ENCODE measurements around the gene SLC25A39. TPM values are rescaled to one million over a fixed set of nuclear protein-coding genes. Genes with fewer than 3 reads are reported as not detected.
"Not testable (repeated sequence)": the region's sequence is repeated elsewhere in the genome, so short reads cannot be mapped to it uniquely, and the experiment has no call there.

The SLC25A39 gene
- total and polyA plus RNA-seq, 4 donors: 50.2 to 107 (median 58.1) TPM

- Histone ChIP-seq H3K4me3 (ENCODE audit: low read length in 2 of 2) (peak within 1 kb of the TSS; percentile 48 to 61), H3K4me1 (ENCODE audit: control insufficient read depth in 1 of 2, insufficient read depth in 2 of 2, low read length in 2 of 2) (peaks cover 0 to 3% of the 10 kb centered on the region in 2 donors), H3K9me3 (ENCODE audit: control insufficient read depth, low read length) (no peaks in the 10 kb centered on the region), H3K36me3 (ENCODE audit: control insufficient read depth in 1 of 2, insufficient read depth in 2 of 2, low read length in 1 of 2) (no peaks in the 10 kb centered on the region), H3K27ac (ENCODE audit: low read depth in 1 of 2, low read length in 2 of 2) (peak within 1 kb of the TSS in 1 of 2 donors; percentile 60), H3K27me3 (ENCODE audit: control insufficient read depth in 1 of 2, insufficient read depth in 2 of 2, low read length in 1 of 2) (no peaks in the 10 kb centered on the region)
- DNase-seq: peak; percentile 93 to 96
- ATAC-seq (ENCODE audit: low FRiP score): peak; percentile 98
- WGBS, 2 donors: 1% methylated on average over 26 of the region's 26 CpGs
- intact Hi-C loops (cut with DNase I): loop anchor here in 1 of 2 donors (10.0 kb wide), 1 partner anchor 950 kb away; the partner anchor contains the start of gene ARL4D
Measured at GRCh38 chr17:44344939-44345453, 20.4 kb upstream of the SLC25A39 start, which contains the start of gene GRN. GRN (plus strand) TSS chr17:44345302; CDS start chr17:44349165, 3,863 bp downstream.

- 70% methylated on average over 11 of the region's 11 CpGs for WGBS, 2 donors
- intact Hi-C loops (cut with DNase I): loop anchor here in 1 of 2 donors (10.0 kb wide), 1 partner anchor 949 kb away; the partner anchor contains the start of gene ARL4D
Measured at GRCh38 chr17:44343510-44344209, 19.0 kb upstream of the SLC25A39 start.

GRCh38 chr17:44340553-44340952, 15.9 kb upstream of the SLC25A39 start:
- WGBS, 2 donors: 63 to 64% methylated on average over 5 of the region's 5 CpGs
- intact Hi-C loops (cut with DNase I): loop anchor here in 1 of 2 donors (10.0 kb wide), 1 partner anchor 946 kb away; the partner anchor contains the start of gene ARL4D

More at GRCh38 chr17:44343510-44344209, 19.0 kb upstream of the SLC25A39 start:
- Histone ChIP-seq H3K27me3 (ENCODE audit: control insufficient read depth in 1 of 2, insufficient read depth in 2 of 2, low read length in 1 of 2) (no peaks in the 10 kb centered on the region), H3K4me3 (ENCODE audit: low read length in 2 of 2) (no peak overlapping the region), H3K27ac (ENCODE audit: low read depth in 1 of 2, low read length in 2 of 2) (no peak overlapping the region), H3K9me3 (ENCODE audit: control insufficient read depth, low read length) (no peaks in the 10 kb centered on the region), H3K4me1 (ENCODE audit: control insufficient read depth in 1 of 2, insufficient read depth in 2 of 2, low read length in 2 of 2) (peaks cover 0 to 3% of the 10 kb centered on the region in 2 donors), H3K36me3 (ENCODE audit: control insufficient read depth in 1 of 2, insufficient read depth in 2 of 2, low read length in 1 of 2) (no peaks in the 10 kb centered on the region)
- peak in 1 of 2 donors; percentile 44 for DNase-seq
- ATAC-seq (ENCODE audit: low FRiP score): no peak

GRCh38 chr17:44338702-44339101, 14.1 kb upstream of the SLC25A39 start:
- Histone ChIP-seq H3K27me3 (ENCODE audit: control insufficient read depth in 1 of 2, insufficient read depth in 2 of 2, low read length in 1 of 2) (no peaks in the 10 kb centered on the region), H3K9me3 (ENCODE audit: control insufficient read depth, low read length) (no peaks in the 10 kb centered on the region), H3K4me3 (ENCODE audit: low read length in 2 of 2) (no peak overlapping the region), H3K4me1 (ENCODE audit: control insufficient read depth in 1 of 2, insufficient read depth in 2 of 2, low read length in 2 of 2) (no peaks in the 10 kb centered on the region), H3K36me3 (ENCODE audit: control insufficient read depth in 1 of 2, insufficient read depth in 2 of 2, low read length in 1 of 2) (no peaks in the 10 kb centered on the region), H3K27ac (ENCODE audit: low read depth in 1 of 2, low read length in 2 of 2) (no peak overlapping the region)
- ATAC-seq (ENCODE audit: low FRiP score) (no peak), DNase-seq (no peak)
- WGBS, 2 donors: 49 to 52% methylated on average over 6 of the region's 6 CpGs
- intact Hi-C loops (cut with DNase I): no loop called here

More at GRCh38 chr17:44340553-44340952, 15.9 kb upstream of the SLC25A39 start:
- not testable (repeated sequence) for H3K9me3 ChIP-seq (ENCODE audit: control insufficient read depth, low read length); ATAC-seq (ENCODE audit: low FRiP score); H3K4me1 ChIP-seq (ENCODE audit: control insufficient read depth in 1 of 2, insufficient read depth in 2 of 2, low read length in 2 of 2); DNase-seq; H3K27me3 ChIP-seq (ENCODE audit: control insufficient read depth in 1 of 2, insufficient read depth in 2 of 2, low read length in 1 of 2); H3K4me3 ChIP-seq (ENCODE audit: low read length in 2 of 2); H3K27ac ChIP-seq (ENCODE audit: low read depth in 1 of 2, low read length in 2 of 2); H3K36me3 ChIP-seq (ENCODE audit: control insufficient read depth in 1 of 2, insufficient read depth in 2 of 2, low read length in 1 of 2)

GRCh38 chr17:44335968-44336367, 11.3 kb upstream of the SLC25A39 start:
- Histone ChIP-seq H3K27ac (ENCODE audit: low read depth in 1 of 2, low read length in 2 of 2) (no peak overlapping the region), H3K4me1 (ENCODE audit: control insufficient read depth in 1 of 2, insufficient read depth in 2 of 2, low read length in 2 of 2) (no peaks in the 10 kb centered on the region), H3K9me3 (ENCODE audit: control insufficient read depth, low read length) (no peaks in the 10 kb centered on the region), H3K36me3 (ENCODE audit: control insufficient read depth in 1 of 2, insufficient read depth in 2 of 2, low read length in 1 of 2) (no peaks in the 10 kb centered on the region), H3K27me3 (ENCODE audit: control insufficient read depth in 1 of 2, insufficient read depth in 2 of 2, low read length in 1 of 2) (no peaks in the 10 kb centered on the region), H3K4me3 (ENCODE audit: low read length in 2 of 2) (no peak overlapping the region)
- WGBS, 2 donors: 18 to 20% methylated on average over 5 of the region's 5 CpGs
- no peak for DNase-seq
- intact Hi-C loops (cut with DNase I): no loop called here
- no peak for ATAC-seq (ENCODE audit: low FRiP score)

- WGBS, 2 donors: 78% methylated on average over 3 of the region's 3 CpGs
- no peaks in the 10 kb centered on the region for H3K27me3 ChIP-seq (ENCODE audit: control insufficient read depth in 1 of 2, insufficient read depth in 2 of 2, low read length in 1 of 2)
- H3K27ac ChIP-seq (ENCODE audit: low read depth in 1 of 2, low read length in 2 of 2): no peak overlapping the region
- H3K36me3 ChIP-seq (ENCODE audit: control insufficient read depth in 1 of 2, insufficient read depth in 2 of 2, low read length in 1 of 2): no peaks in the 10 kb centered on the region
- no peak overlapping the region for H3K4me3 ChIP-seq (ENCODE audit: low read length in 2 of 2)
- DNase-seq: no peak
- no peaks in the 10 kb centered on the region for H3K9me3 ChIP-seq (ENCODE audit: control insufficient read depth, low read length)
- ATAC-seq (ENCODE audit: low FRiP score): no peak
- intact Hi-C loops (cut with DNase I): no loop called here
- no peaks in the 10 kb centered on the region for H3K4me1 ChIP-seq (ENCODE audit: control insufficient read depth in 1 of 2, insufficient read depth in 2 of 2, low read length in 2 of 2)
Measured at GRCh38 chr17:44335564-44335963, 10.9 kb upstream of the SLC25A39 start.

GRCh38 chr17:44334727-44335126, 10.1 kb upstream of the SLC25A39 start:
- no peaks in the 10 kb centered on the region for H3K36me3 ChIP-seq (ENCODE audit: control insufficient read depth in 1 of 2, insufficient read depth in 2 of 2, low read length in 1 of 2)
- intact Hi-C loops (cut with DNase I): no loop called here
- WGBS, 2 donors: 37 to 48% methylated on average over 3 of the region's 3 CpGs

GRCh38 chr17:44334315-44334714, 9.7 kb upstream of the SLC25A39 start:
- H3K4me3 ChIP-seq (ENCODE audit: low read length in 2 of 2): no peak overlapping the region
- DNase-seq: no peak
- H3K9me3 ChIP-seq (ENCODE audit: control insufficient read depth, low read length): no peaks in the 10 kb centered on the region
- H3K4me1 ChIP-seq (ENCODE audit: control insufficient read depth in 1 of 2, insufficient read depth in 2 of 2, low read length in 2 of 2): no peaks in the 10 kb centered on the region
- H3K27ac ChIP-seq (ENCODE audit: low read depth in 1 of 2, low read length in 2 of 2): no peak overlapping the region
- no peak for ATAC-seq (ENCODE audit: low FRiP score)
- intact Hi-C loops (cut with DNase I): no loop called here
- H3K36me3 ChIP-seq (ENCODE audit: control insufficient read depth in 1 of 2, insufficient read depth in 2 of 2, low read length in 1 of 2): no peaks in the 10 kb centered on the region
- 55 to 71% methylated on average over 2 of the region's 2 CpGs for WGBS, 2 donors
- no peaks in the 10 kb centered on the region for H3K27me3 ChIP-seq (ENCODE audit: control insufficient read depth in 1 of 2, insufficient read depth in 2 of 2, low read length in 1 of 2)

More at GRCh38 chr17:44334727-44335126, 10.1 kb upstream of the SLC25A39 start:
- Histone ChIP-seq H3K4me3 (ENCODE audit: low read length in 2 of 2) (no peak overlapping the region), H3K27me3 (ENCODE audit: control insufficient read depth in 1 of 2, insufficient read depth in 2 of 2, low read length in 1 of 2) (no peaks in the 10 kb centered on the region), H3K4me1 (ENCODE audit: control insufficient read depth in 1 of 2, insufficient read depth in 2 of 2, low read length in 2 of 2) (no peaks in the 10 kb centered on the region), H3K27ac (ENCODE audit: low read depth in 1 of 2, low read length in 2 of 2) (no peak overlapping the region), H3K9me3 (ENCODE audit: control insufficient read depth, low read length) (no peaks in the 10 kb centered on the region)
- no peak for DNase-seq
- ATAC-seq (ENCODE audit: low FRiP score): no peak

- ATAC-seq (ENCODE audit: low FRiP score): no peak
- DNase-seq: no peak
- WGBS, 2 donors: 80 to 82% methylated on average over 5 of the region's 5 CpGs
- no peaks in the 10 kb centered on the region for H3K9me3 ChIP-seq (ENCODE audit: control insufficient read depth, low read length)
- no peak overlapping the region for H3K27ac ChIP-seq (ENCODE audit: low read depth in 1 of 2, low read length in 2 of 2)
- H3K36me3 ChIP-seq (ENCODE audit: control insufficient read depth in 1 of 2, insufficient read depth in 2 of 2, low read length in 1 of 2): no peaks in the 10 kb centered on the region
- no peak overlapping the region for H3K4me3 ChIP-seq (ENCODE audit: low read length in 2 of 2)
- no peaks in the 10 kb centered on the region for H3K27me3 ChIP-seq (ENCODE audit: control insufficient read depth in 1 of 2, insufficient read depth in 2 of 2, low read length in 1 of 2)
- no peaks in the 10 kb centered on the region for H3K4me1 ChIP-seq (ENCODE audit: control insufficient read depth in 1 of 2, insufficient read depth in 2 of 2, low read length in 2 of 2)
- intact Hi-C loops (cut with DNase I): no loop called here
Measured at GRCh38 chr17:44333371-44333770, 8.7 kb upstream of the SLC25A39 start.

Measured in aorta (tissue), 5 donors.